ENCODE data around the gene FAM174C.

The FAM174C gene

GRCh38 chr19:1291761-1292418, 16.6 kb downstream of the FAM174C start:
- Histone ChIP-seq H2AFZ (ENCODE audit: low read length, unreplicated experiment) (no peak overlapping the region), H3K27me3 (ENCODE audit: insufficient read depth, low read length) (peaks cover 17% of the 10 kb centered on the region), H3K79me2 (ENCODE audit: control insufficient read depth, insufficient read depth, low read length, unreplicated experiment) (no peaks in the 10 kb centered on the region), H3K27ac (ENCODE audit: low read depth, low read length) (no peak overlapping the region), H3K4me1 (ENCODE audit: control insufficient read depth, insufficient read depth, low read length, unreplicated experiment) (no peaks in the 10 kb centered on the region), H3K4me3 (ENCODE audit: low read depth, low read length) (no peak overlapping the region), H3K36me3 (ENCODE audit: insufficient read depth, low read length) (no peaks in the 10 kb centered on the region)

- Histone ChIP-seq H2AFZ (ENCODE audit: low read length, unreplicated experiment) (no peak overlapping the region), H3K27ac (ENCODE audit: low read depth, low read length) (no peak overlapping the region), H3K79me2 (ENCODE audit: control insufficient read depth, insufficient read depth, low read length, unreplicated experiment) (no peaks in the 10 kb centered on the region), H3K27me3 (ENCODE audit: insufficient read depth, low read length) (peaks cover 10% of the 10 kb centered on the region; the same call in 1 of the 2 replicates), H3K36me3 (ENCODE audit: insufficient read depth, low read length) (no peaks in the 10 kb centered on the region), H3K4me1 (ENCODE audit: control insufficient read depth, insufficient read depth, low read length, unreplicated experiment) (no peaks in the 10 kb centered on the region), H3K4me3 (ENCODE audit: low read depth, low read length) (no peak overlapping the region)
These were observed 17.3 kb downstream of the FAM174C start for GRCh38 chr19:1292419-1293151.

GRCh38 chr19:1293782-1294604, 18.7 kb downstream of the FAM174C start:
- Histone ChIP-seq H3K4me1 (ENCODE audit: control insufficient read depth, insufficient read depth, low read length, unreplicated experiment) (no peaks in the 10 kb centered on the region), H3K79me2 (ENCODE audit: control insufficient read depth, insufficient read depth, low read length, unreplicated experiment) (no peaks in the 10 kb centered on the region), H3K4me3 (ENCODE audit: low read depth, low read length) (no peak overlapping the region), H3K27me3 (ENCODE audit: insufficient read depth, low read length) (peaks cover 3% of the 10 kb centered on the region; the same call in 1 of the 2 replicates), H2AFZ (ENCODE audit: low read length, unreplicated experiment) (no peak overlapping the region), H3K27ac (ENCODE audit: low read depth, low read length) (no peak overlapping the region), H3K36me3 (ENCODE audit: insufficient read depth, low read length) (no peaks in the 10 kb centered on the region)

- no peak overlapping the region for H3K27ac ChIP-seq (ENCODE audit: low read depth, low read length)
- no peaks in the 10 kb centered on the region for H3K79me2 ChIP-seq (ENCODE audit: control insufficient read depth, insufficient read depth, low read length, unreplicated experiment)
- peaks cover 3% of the 10 kb centered on the region; the same call in 1 of the 2 replicates for H3K27me3 ChIP-seq (ENCODE audit: insufficient read depth, low read length)
- H2AFZ ChIP-seq (ENCODE audit: low read length, unreplicated experiment): no peak overlapping the region
- H3K36me3 ChIP-seq (ENCODE audit: insufficient read depth, low read length): no peaks in the 10 kb centered on the region
- no peak overlapping the region for H3K4me3 ChIP-seq (ENCODE audit: low read depth, low read length)
- no peaks in the 10 kb centered on the region for H3K4me1 ChIP-seq (ENCODE audit: control insufficient read depth, insufficient read depth, low read length, unreplicated experiment)
These were observed 19.4 kb downstream of the FAM174C start for GRCh38 chr19:1294688-1295087.

GRCh38 chr19:1295169-1296012, 20.1 kb downstream of the FAM174C start:
- H3K36me3 ChIP-seq (ENCODE audit: insufficient read depth, low read length): no peaks in the 10 kb centered on the region
- no peaks in the 10 kb centered on the region for H3K79me2 ChIP-seq (ENCODE audit: control insufficient read depth, insufficient read depth, low read length, unreplicated experiment)
- H3K4me1 ChIP-seq (ENCODE audit: control insufficient read depth, insufficient read depth, low read length, unreplicated experiment): no peaks in the 10 kb centered on the region
- no peak overlapping the region for H2AFZ ChIP-seq (ENCODE audit: low read length, unreplicated experiment)
- H3K4me3 ChIP-seq (ENCODE audit: low read depth, low read length): no peak overlapping the region
- peaks cover 3% of the 10 kb centered on the region; the same call in 1 of the 2 replicates for H3K27me3 ChIP-seq (ENCODE audit: insufficient read depth, low read length)
- H3K27ac ChIP-seq (ENCODE audit: low read depth, low read length): no peak overlapping the region

GRCh38 chr19:1296078-1296477, 20.7 kb downstream of the FAM174C start:
- Histone ChIP-seq H3K4me1 (ENCODE audit: control insufficient read depth, insufficient read depth, low read length, unreplicated experiment) (no peaks in the 10 kb centered on the region), H3K79me2 (ENCODE audit: control insufficient read depth, insufficient read depth, low read length, unreplicated experiment) (no peaks in the 10 kb centered on the region), H2AFZ (ENCODE audit: low read length, unreplicated experiment) (no peak overlapping the region), H3K27ac (ENCODE audit: low read depth, low read length) (no peak overlapping the region), H3K4me3 (ENCODE audit: low read depth, low read length) (no peak overlapping the region), H3K27me3 (ENCODE audit: insufficient read depth, low read length) (peaks cover 3% of the 10 kb centered on the region; the same call in 1 of the 2 replicates), H3K36me3 (ENCODE audit: insufficient read depth, low read length) (no peaks in the 10 kb centered on the region)

- Histone ChIP-seq H3K27me3 (ENCODE audit: insufficient read depth, low read length) (peaks cover 3% of the 10 kb centered on the region; the same call in 1 of the 2 replicates), H3K36me3 (ENCODE audit: insufficient read depth, low read length) (no peaks in the 10 kb centered on the region), H3K4me1 (ENCODE audit: control insufficient read depth, insufficient read depth, low read length, unreplicated experiment) (no peaks in the 10 kb centered on the region), H2AFZ (ENCODE audit: low read length, unreplicated experiment) (no peak overlapping the region), H3K79me2 (ENCODE audit: control insufficient read depth, insufficient read depth, low read length, unreplicated experiment) (no peaks in the 10 kb centered on the region), H3K4me3 (ENCODE audit: low read depth, low read length) (no peak overlapping the region), H3K27ac (ENCODE audit: low read depth, low read length) (no peak overlapping the region)
These were observed 21.4 kb downstream of the FAM174C start for GRCh38 chr19:1296575-1297271.

- no peak overlapping the region for H3K27ac ChIP-seq (ENCODE audit: low read depth, low read length)
- no peaks in the 10 kb centered on the region for H3K36me3 ChIP-seq (ENCODE audit: insufficient read depth, low read length)
- no peaks in the 10 kb centered on the region for H3K79me2 ChIP-seq (ENCODE audit: control insufficient read depth, insufficient read depth, low read length, unreplicated experiment)
- no peak overlapping the region for H2AFZ ChIP-seq (ENCODE audit: low read length, unreplicated experiment)
- H3K4me3 ChIP-seq (ENCODE audit: low read depth, low read length): no peak overlapping the region
- H3K27me3 ChIP-seq (ENCODE audit: insufficient read depth, low read length): peaks cover 3% of the 10 kb centered on the region; the same call in 1 of the 2 replicates
- no peaks in the 10 kb centered on the region for H3K4me1 ChIP-seq (ENCODE audit: control insufficient read depth, insufficient read depth, low read length, unreplicated experiment)
These were observed 22.9 kb downstream of the FAM174C start for GRCh38 chr19:1298235-1298634.

- Histone ChIP-seq H3K79me2 (ENCODE audit: control insufficient read depth, insufficient read depth, low read length, unreplicated experiment) (no peaks in the 10 kb centered on the region), H3K4me3 (ENCODE audit: low read depth, low read length) (no peak overlapping the region), H3K36me3 (ENCODE audit: insufficient read depth, low read length) (no peaks in the 10 kb centered on the region), H3K27me3 (ENCODE audit: insufficient read depth, low read length) (peaks cover 3% of the 10 kb centered on the region; the same call in 1 of the 2 replicates), H3K4me1 (ENCODE audit: control insufficient read depth, insufficient read depth, low read length, unreplicated experiment) (no peaks in the 10 kb centered on the region), H3K27ac (ENCODE audit: low read depth, low read length) (no peak overlapping the region), H2AFZ (ENCODE audit: low read length, unreplicated experiment) (no peak overlapping the region)
These were observed 24.5 kb downstream of the FAM174C start for GRCh38 chr19:1299801-1300200.
